Activated CD4-positive, alpha-beta T cell treated with anti-CD3 and anti-CD28 coated beads, Interleukin-2, amount 50 U/mL, for 24 hours (primary cell): ENCODE measurements around the gene CCDC9B.

Experiments
- DNase-seq, 2 donors: peaks; one replicate each; pipeline ENCODE4 v3.0.0-alpha.2; 2020; ENCODE audit warnings: low read depth in 1 of 2, low spot score in 1 of 2

The CCDC9B gene

GRCh38 chr15:40331026-40331425 is 9.7 kb downstream of the CCDC9B start:
- no peak for DNase-seq

GRCh38 chr15:40330368-40330836 is 10.3 kb downstream of the CCDC9B start:
- no peak for DNase-seq

- no peak for DNase-seq
These were observed 10.9 kb downstream of the CCDC9B start for GRCh38 chr15:40329804-40330203.

DNA sequence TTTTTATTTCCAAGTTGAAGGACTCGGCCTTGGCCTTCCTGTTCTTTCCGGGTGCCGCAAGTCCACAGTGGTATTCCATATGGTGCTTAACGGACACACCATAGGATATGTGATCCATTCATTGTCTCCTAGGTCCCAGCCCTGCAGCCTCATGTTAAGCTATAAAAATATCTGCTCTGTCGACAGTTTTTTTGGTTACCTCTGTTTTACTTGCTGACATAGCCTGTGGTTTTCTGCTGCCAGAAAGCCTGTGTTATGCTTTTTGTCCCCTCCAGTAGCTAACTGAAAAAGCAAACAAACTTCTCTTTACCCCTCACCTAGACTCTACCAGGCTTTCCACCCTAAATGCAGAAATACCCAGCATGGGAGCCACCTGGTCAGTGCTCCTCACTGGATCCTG is 12.0 kb downstream of the CCDC9B start:
- DNase-seq: no peak

GRCh38 chr15:40328176-40328575 is 12.6 kb downstream of the CCDC9B start:
- DNase-seq: no peak

DNA sequence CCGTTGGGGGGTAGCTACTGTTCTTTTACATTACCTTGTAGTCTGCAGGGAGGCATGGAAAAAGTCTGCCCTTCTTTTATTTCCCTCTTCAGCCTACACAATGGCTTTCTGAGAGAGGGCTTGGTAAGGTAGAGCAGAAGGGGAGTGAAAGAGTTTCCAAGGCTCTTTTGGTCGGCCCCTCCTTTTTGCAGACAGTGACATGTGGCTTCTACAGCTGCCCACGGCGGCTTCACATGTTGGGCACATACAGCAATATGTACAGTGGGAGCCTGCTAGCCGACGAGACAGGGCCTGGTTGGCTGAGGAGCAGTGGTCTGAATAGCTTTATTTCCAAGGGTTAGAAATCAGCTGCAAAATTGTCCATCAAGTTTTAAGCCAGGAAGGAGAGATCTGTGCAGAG is 13.3 kb downstream of the CCDC9B start:
- no peak for DNase-seq

DNA sequence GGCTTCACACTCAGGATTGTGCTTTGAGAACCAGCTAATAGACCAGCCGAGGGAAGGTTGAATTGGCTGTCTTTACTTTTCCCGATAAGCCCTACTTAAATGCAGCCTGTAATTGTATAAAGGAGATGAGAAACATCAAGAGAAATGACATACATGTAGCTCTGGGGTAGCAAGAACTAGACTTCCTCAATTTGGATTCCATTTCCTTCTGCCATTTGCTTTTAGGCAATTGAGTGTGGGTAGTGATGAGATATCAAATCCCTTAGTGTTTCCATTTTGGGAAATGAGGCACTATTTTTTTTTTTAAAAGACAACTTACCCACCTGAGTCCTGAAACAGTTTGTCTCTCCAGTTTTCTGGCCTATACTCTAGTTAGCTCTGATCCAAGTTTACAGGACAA is 15.0 kb downstream of the CCDC9B start:
- DNase-seq: no peak

GRCh38 chr15:40325188-40325587 is 15.6 kb downstream of the CCDC9B start:
- DNase-seq: no peak

GRCh38 chr15:40323953-40324937 is 16.5 kb downstream of the CCDC9B start:
- no peak for DNase-seq

GRCh38 chr15:40323239-40323952 is 17.3 kb downstream of the CCDC9B start, which contains the start of gene INAFM2:
Gene INAFM2 (plus strand): TSS chr15:40323692. CDS start chr15:40324056, 364 bp downstream.
- peak; percentile 72 to 86 for DNase-seq

DNA sequence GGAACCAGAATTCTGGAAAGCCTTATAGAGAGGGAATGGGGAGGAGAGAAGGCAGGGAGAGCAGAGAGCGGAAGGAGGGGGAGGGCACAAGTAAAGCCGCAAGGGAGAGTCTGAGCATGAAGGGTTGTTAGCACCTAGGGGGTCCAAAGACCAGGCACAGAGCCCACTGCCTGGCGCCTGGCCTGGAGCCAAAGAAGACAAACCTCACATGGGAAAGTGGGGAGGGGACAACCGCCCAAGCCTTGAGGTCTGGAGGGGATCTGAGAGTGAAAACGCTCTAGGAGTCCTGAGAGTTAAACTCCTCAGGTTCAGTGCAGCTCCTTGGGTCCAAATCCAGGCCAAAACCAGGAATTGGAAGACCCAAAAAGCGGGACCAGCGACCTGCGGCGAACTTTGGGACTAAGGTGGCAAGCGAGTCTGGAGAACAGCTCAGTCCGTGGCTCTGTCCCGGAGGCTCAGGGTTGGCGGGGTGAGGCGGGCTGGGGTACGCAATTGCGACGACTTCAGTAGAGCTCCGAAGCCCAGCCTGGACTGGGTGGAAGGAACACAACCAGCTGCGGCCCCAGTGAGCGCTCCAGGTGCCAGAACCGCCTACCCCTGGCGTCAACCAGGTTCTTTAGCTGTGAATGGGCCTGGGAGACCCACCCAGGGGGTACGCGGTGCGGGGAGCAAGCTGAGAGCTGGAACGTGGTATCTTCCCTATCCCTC is 18.1 kb downstream of the CCDC9B start:
- DNase-seq: no peak

DNA sequence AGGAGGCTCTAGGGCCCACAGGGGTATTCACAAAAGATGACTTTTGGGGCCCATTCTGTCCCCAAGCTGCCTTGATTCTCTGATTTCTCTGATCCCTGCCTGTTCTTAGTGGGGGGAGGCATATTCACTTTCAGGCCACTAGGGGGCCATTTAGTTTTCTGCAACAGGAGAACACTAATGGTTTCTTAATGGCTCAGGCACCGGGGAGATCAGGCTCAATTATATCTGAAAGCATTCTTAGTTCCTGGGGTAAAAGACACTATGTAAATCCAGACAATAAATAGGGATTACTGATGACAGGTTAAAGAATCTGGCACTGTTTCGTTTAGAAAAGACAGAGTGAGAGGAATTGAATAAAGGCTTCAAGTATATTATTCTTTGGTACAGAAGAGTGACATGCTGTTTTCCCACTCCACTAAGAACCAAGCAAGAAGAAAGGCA is 19.8 kb downstream of the CCDC9B start:
- peak in 1 of 2 donors; percentile 55 for DNase-seq

- DNase-seq: no peak
These were observed 20.3 kb downstream of the CCDC9B start for GRCh38 chr15:40320409-40320808.

- no peak for DNase-seq
These were observed 23.2 kb downstream of the CCDC9B start for GRCh38 chr15:40317580-40317979.

GRCh38 chr15:40316931-40317330 is 23.8 kb downstream of the CCDC9B start:
- no peak for DNase-seq

GRCh38 chr15:40314723-40315276 is 25.9 kb downstream of the CCDC9B start:
- DNase-seq: no peak

GRCh38 chr15:40313531-40314398 is 27.0 kb downstream of the CCDC9B start:
- DNase-seq: no peak

DNA sequence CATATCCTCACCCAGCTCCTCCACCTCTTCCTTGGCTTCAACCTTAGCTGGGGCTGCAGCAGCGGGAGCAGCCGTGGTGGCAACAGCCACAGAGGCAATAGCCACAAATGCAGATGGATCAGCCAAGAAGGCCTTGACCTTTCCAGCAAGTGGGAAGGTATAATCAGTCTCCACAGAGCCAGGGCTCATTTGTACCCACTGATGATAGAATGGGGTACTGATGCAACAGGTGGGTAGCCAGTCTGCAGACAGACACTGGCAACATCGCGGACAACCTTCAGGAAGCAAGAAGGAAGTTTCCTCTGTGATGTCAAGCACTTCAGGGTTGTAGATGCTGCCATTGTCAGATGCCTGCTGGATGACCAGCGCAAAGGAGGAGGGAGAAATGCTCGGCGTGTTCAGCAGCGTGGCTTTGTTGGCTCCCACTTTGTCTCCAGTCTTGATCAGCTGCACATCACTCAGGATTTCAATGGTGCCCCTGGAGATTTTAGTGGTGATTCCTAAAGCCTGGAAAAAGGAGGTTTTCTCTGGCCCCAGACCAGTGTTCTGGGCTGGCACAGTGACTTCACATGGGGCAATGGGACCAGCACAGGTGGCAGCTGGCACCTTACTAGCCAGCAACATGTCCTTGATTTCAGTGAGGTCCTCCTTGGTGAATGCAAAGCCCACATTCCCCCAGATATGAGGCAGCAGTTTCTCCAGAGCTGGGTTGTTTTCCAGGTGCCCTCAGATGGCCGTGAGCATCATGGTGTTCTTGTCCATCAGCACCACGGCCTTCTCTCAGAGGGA is 28.2 kb downstream of the CCDC9B start:
- no peak for DNase-seq

DNA sequence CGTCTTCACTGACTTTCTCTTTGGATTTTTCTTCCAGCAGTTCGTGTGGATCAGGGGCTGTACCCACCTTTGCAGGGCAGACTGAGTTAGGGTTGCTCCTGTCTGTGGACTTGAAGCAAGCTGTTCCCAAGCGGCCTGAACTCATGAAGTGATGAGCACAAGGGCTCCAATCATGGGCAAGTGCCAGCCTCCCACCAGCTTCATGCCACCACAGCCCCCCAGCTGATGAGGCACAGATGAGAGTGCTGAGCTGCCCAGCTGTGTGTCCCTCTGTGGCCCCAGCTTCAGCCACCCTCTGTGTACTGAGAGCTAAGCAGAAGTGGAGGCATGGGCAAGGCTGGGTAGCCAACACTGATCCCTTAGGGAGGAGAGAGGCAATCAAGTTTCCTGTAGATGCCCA is 29.7 kb downstream of the CCDC9B start:
- DNase-seq: no peak
